MCF 10A (cell line): Measurements from ENCODE around the gene TWF2. TPM values are rescaled to one million over a fixed set of nuclear protein-coding genes. Genes with fewer than 3 reads are reported as not detected.

Experiments used
- BruUV-seq: library from RNA; stranded (reverse); fragments of 400-500 nt; replicated peaks from 2 replicates; lab custom pipeline; 2021; lab: Mats Ljungman, UMichigan
- CTCF ChIA-PET: fragments of 300-600 bp; sonication (Branson Sonifier 250); formaldehyde crosslinking; extraction: SDS; loops from one replicate; lab custom pipeline; 2021; ENCODE audit warnings: antibody characterized with exemption, inconsistent platforms; lab: Yijun Ruan, JAX
- POLR2A ChIA-PET: fragments of 300-600, 350-650 bp; sonication (Branson Sonifier 250); formaldehyde crosslinking; extraction: SDS; loops from one replicate; lab custom pipeline; 2020; ENCODE audit warnings: antibody characterized with exemption, inconsistent platforms; lab: Yijun Ruan, JAX
- DNase-seq: peaks from one replicate; pipeline ENCODE4 v3.0.0-alpha.2; 2018; ENCODE audit not compliant: unreplicated experiment
- H3K27ac Mint-ChIP-seq: one replicate; pipeline ENCODE4 v1.8.0; 2022; ENCODE audit warnings: mild to moderate bottlenecking, low read depth, mixed read lengths; ENCODE audit not compliant: unreplicated experiment
- H3K27me3 Mint-ChIP-seq: one replicate; pipeline ENCODE4 v1.8.0; 2022; ENCODE audit warnings: mixed read lengths; ENCODE audit not compliant: insufficient read depth, unreplicated experiment
- H3K36me3 Mint-ChIP-seq: one replicate; pipeline ENCODE4 v1.8.0; 2022; ENCODE audit warnings: mild to moderate bottlenecking, moderate library complexity, mixed read lengths; ENCODE audit not compliant: insufficient read depth, unreplicated experiment
- H3K4me1 Mint-ChIP-seq: one replicate; pipeline ENCODE4 v1.8.0; 2022; ENCODE audit warnings: mixed read lengths; ENCODE audit not compliant: insufficient read depth, unreplicated experiment
- H3K4me3 Mint-ChIP-seq: one replicate; pipeline ENCODE4 v1.8.0; 2022; ENCODE audit warnings: mild to moderate bottlenecking, moderate library complexity, mixed read lengths; ENCODE audit not compliant: unreplicated experiment
- H3K9me3 Mint-ChIP-seq: one replicate; pipeline ENCODE4 v1.8.0; 2022; ENCODE audit warnings: mixed read lengths; ENCODE audit not compliant: unreplicated experiment
- CTCF ChIP-seq: fragments of 200-600 bp; IDR thresholded peaks from one replicate; pipeline ENCODE4 v1.8.0; 2022; ENCODE audit warnings: antibody characterized with exemption, mild to moderate bottlenecking; ENCODE audit not compliant: unreplicated experiment
- intact Hi-C: fragments of 100-400 bp; cut with micrococcal nuclease; formaldehyde crosslinking; loops from 2 replicates; pipeline ENCODE4 v1.14.1; 2022
- total RNA-seq: library from RNA; stranded (reverse); gene quantifications from 2 replicates; pipeline ENCODE4 v1.2.3, GENCODE V29; 2022

Gene TWF2
- total RNA-seq, 1 experiment from 2014 or later: 47.0 TPM

DNA sequence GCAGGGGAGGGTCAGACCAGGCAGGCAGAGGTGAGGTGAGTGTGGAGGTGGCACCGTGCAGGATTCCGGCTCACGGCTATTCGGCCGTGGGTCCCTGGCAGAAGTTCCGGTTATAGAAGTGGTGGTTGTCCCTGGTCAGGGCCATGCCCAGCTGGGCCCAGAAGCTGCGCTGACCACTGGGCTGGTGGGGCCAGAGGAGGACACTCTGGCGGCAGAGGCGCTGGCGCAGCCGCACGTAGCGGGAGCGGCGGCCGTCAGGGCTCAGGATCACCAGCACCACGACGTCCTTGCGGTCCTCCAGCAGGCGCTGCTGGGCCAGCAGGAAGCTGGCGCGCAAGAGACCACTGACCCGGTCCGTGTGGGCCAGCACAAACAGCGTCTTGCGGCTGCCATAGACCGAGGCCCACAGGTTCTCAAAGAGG, 17.8 kb downstream of the TWF2 start:
- Mint-ChIP-seq H3K4me3 (no peak overlapping the region), H3K9me3 (no peaks in the 10 kb centered on the region), H3K27me3 (no peaks in the 10 kb centered on the region), H3K36me3 (peaks cover 7% of the 10 kb centered on the region), H3K4me1 (peaks cover 21% of the 10 kb centered on the region), H3K27ac (no peak overlapping the region)
- TF ChIP-seq CTCF: no peak
- ChIA-PET CTCF (interaction anchor here (0.5 to 13.0 kb wide), 38 partner anchors 11 to 382 kb away, joined by 3 to 175 read pairs (median 4); partner anchors contain the start of genes POC1A, TWF2 and WDR82), POLR2A (interaction anchor here (0.7 to 4.2 kb wide), 4 partner anchors 17 to 168 kb away, joined by 3 to 17 read pairs (median 4); partner anchors contain the start of gene WDR82)
- no peak for DNase-seq
- intact Hi-C loops: no loop called here
- BruUV-seq: no TSS peak

GRCh38 chr3:52220380-52221026, 18.5 kb downstream of the TWF2 start:
- Mint-ChIP-seq H3K4me1 (peaks cover 15% of the 10 kb centered on the region), H3K36me3 (peaks cover 10% of the 10 kb centered on the region), H3K27ac (no peak overlapping the region), H3K27me3 (no peaks in the 10 kb centered on the region), H3K4me3 (no peak overlapping the region), H3K9me3 (no peaks in the 10 kb centered on the region)
- BruUV-seq: no TSS peak
- peak; percentile 82 for DNase-seq
- ChIA-PET CTCF (interaction anchor here (0.5 to 13.0 kb wide), 46 partner anchors 11 to 381 kb away, joined by 3 to 175 read pairs (median 4); partner anchors contain the start of genes ACY1, POC1A, RPL29 and TWF2), POLR2A (interaction anchor here (0.7 to 4.2 kb wide), 5 partner anchors 16 to 167 kb away, joined by 3 to 17 read pairs (median 3); partner anchors contain the start of gene WDR82)
- intact Hi-C loops: no loop called here
- peak; percentile 81 for TF ChIP-seq CTCF

GRCh38 chr3:52218937-52219650, 19.9 kb downstream of the TWF2 start:
- no peak overlapping the region for H3K27ac Mint-ChIP-seq
- H3K4me1 Mint-ChIP-seq: peaks cover 13% of the 10 kb centered on the region
- H3K27me3 Mint-ChIP-seq: no peaks in the 10 kb centered on the region
- peaks cover 23% of the 10 kb centered on the region for H3K36me3 Mint-ChIP-seq
- intact Hi-C loops: loop anchor here (10.0 kb wide), 1 partner anchor 214 kb away; no protein-coding TSS in a partner anchor
- ChIA-PET CTCF (interaction anchor here (0.5 to 13.0 kb wide), 20 partner anchors 9 to 241 kb away, joined by 3 to 175 read pairs (median 4); partner anchors contain the start of genes ACY1, TWF2 and WDR82), POLR2A (interaction anchor here (0.6 to 4.2 kb wide), 3 partner anchors 29 to 66 kb away, joined by 3 to 17 read pairs (median 4); partner anchors contain the start of gene WDR82)
- BruUV-seq: no TSS peak
- no peak overlapping the region for H3K4me3 Mint-ChIP-seq
- no peak for DNase-seq
- no peak for TF ChIP-seq CTCF
- H3K9me3 Mint-ChIP-seq: no peaks in the 10 kb centered on the region
